Esophagus squamous epithelium (tissue), 4 donors: ENCODE measurements around the gene STRADA.

Experiments
- POLR2A ChIP-seq, 4 donors: fragments of 450-650 bp; IDR thresholded peaks; one replicate each; pipeline ENCODE4 v1.6.1; 2017; ENCODE audit warnings: antibody characterized with exemption in 4 of 4, mild to moderate bottlenecking in 4 of 4, moderate library complexity in 3 of 4
- TF ChIP-seq, protein P1 (sequence below), 6 experiments: fragments of 450-650 bp in 4 of 6; fragments of 200-600 bp in 2 of 6; sonication (generic) in 2 of 6; IDR thresholded peaks; one replicate each; pipeline ENCODE4 v1.5.1; 2016 to 2019; ENCODE audit warnings: antibody characterized with exemption in 6 of 6, mild to moderate bottlenecking in 4 of 6, moderate library complexity in 4 of 6

DNA sequence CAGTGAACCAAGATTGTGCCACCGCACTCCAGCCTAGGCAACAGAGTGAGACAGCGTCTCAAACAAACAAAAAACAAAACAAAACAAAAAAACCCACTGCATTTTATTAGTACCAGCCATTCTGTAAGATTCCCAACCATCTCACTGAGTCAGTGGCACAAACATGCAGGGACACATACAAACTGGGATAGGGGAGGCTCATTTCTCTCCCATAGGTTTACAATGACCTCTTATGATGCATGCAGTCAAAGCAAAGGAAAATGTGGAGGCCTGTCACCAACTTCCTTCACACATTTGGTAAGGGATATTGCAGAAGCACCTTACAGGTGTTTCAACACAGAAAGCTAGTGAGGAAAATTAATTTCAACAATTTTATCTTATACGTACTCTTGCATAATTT is 12.4 kb upstream of the STRADA start:
- TF ChIP-seq POLR2A (IDR thresholded peaks at IDR 0.05): no peak
- TF ChIP-seq, protein P1, sequence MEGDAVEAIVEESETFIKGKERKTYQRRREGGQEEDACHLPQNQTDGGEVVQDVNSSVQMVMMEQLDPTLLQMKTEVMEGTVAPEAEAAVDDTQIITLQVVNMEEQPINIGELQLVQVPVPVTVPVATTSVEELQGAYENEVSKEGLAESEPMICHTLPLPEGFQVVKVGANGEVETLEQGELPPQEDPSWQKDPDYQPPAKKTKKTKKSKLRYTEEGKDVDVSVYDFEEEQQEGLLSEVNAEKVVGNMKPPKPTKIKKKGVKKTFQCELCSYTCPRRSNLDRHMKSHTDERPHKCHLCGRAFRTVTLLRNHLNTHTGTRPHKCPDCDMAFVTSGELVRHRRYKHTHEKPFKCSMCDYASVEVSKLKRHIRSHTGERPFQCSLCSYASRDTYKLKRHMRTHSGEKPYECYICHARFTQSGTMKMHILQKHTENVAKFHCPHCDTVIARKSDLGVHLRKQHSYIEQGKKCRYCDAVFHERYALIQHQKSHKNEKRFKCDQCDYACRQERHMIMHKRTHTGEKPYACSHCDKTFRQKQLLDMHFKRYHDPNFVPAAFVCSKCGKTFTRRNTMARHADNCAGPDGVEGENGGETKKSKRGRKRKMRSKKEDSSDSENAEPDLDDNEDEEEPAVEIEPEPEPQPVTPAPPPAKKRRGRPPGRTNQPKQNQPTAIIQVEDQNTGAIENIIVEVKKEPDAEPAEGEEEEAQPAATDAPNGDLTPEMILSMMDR (IDR thresholded peaks at IDR 0.05): no peak
